ENCODE results near the gene VANGL2. TPM values are rescaled to one million over a fixed set of nuclear protein-coding genes. Genes with fewer than 3 reads are reported as not detected.

VANGL2 gene
- total RNA-seq, 1 experiment from 2014 or later: 3.4 TPM

GRCh38 chr1:160402001-160402795, 1.8 kb downstream of the VANGL2 start:
- H3K4me3 Mint-ChIP-seq (ENCODE audit: unreplicated experiment): no peak overlapping the region
- H3K36me3 ChIP-seq (ENCODE audit: control insufficient read depth, insufficient read depth, low read length): no peaks in the 10 kb centered on the region
- H3K9me3 Mint-ChIP-seq (ENCODE audit: unreplicated experiment): no peaks in the 10 kb centered on the region
- no peak for TF ChIP-seq CTCF (IDR thresholded peaks at IDR 0.05; ENCODE audit: insufficient read depth in 1 of 2, low read depth in 1 of 2, low read length in 1 of 2, severe bottlenecking in 1 of 2, unreplicated experiment in 1 of 2)
- peaks cover 8% of the 10 kb centered on the region; the same call in 1 of the 2 replicates for H3K4me1 ChIP-seq
- no peaks in the 10 kb centered on the region for H3K36me3 Mint-ChIP-seq (ENCODE audit: insufficient read depth, unreplicated experiment)
- no peaks in the 10 kb centered on the region for H3K9me3 ChIP-seq
- intact Hi-C loops (cut with micrococcal nuclease; ENCODE audit: unreplicated experiment): no loop called here
- no peak for DNase-seq
- H3K27me3 Mint-ChIP-seq (ENCODE audit: insufficient read depth, unreplicated experiment): peaks cover 6% of the 10 kb centered on the region
- peaks cover 6% of the 10 kb centered on the region for H3K4me1 Mint-ChIP-seq (ENCODE audit: low read depth, unreplicated experiment)
- no peak overlapping the region for H3K27ac Mint-ChIP-seq (ENCODE audit: unreplicated experiment)
- no peak overlapping the region for H3K4me3 ChIP-seq (ENCODE audit: low read depth, low read length)
- no TSS peak for BruUV-seq (replicated peaks)
- ChIA-PET CTCF (no interaction called here), POLR2A (no interaction called here)
- H3K27me3 ChIP-seq (replicated peaks; ENCODE audit: control insufficient read depth, insufficient read depth, low read length): no peaks in the 10 kb centered on the region

GRCh38 chr1:160403244-160403643, 2.9 kb downstream of the VANGL2 start:
- CTCF ChIA-PET: no interaction called here
- peaks cover 6% of the 10 kb centered on the region for H3K27me3 Mint-ChIP-seq (ENCODE audit: insufficient read depth, unreplicated experiment)
- no peak overlapping the region for H3K4me3 ChIP-seq (ENCODE audit: low read depth, low read length)
- H3K4me3 Mint-ChIP-seq (ENCODE audit: unreplicated experiment): no peak overlapping the region
- H3K9me3 Mint-ChIP-seq (ENCODE audit: unreplicated experiment): no peaks in the 10 kb centered on the region
- H3K9me3 ChIP-seq: no peaks in the 10 kb centered on the region
- no peak overlapping the region for H3K27ac Mint-ChIP-seq (ENCODE audit: unreplicated experiment)
- no peak for TF ChIP-seq CTCF (IDR thresholded peaks at IDR 0.05; ENCODE audit: insufficient read depth in 1 of 2, low read depth in 1 of 2, low read length in 1 of 2, severe bottlenecking in 1 of 2, unreplicated experiment in 1 of 2)
- H3K36me3 ChIP-seq (ENCODE audit: control insufficient read depth, insufficient read depth, low read length): no peaks in the 10 kb centered on the region
- no TSS peak for BruUV-seq (replicated peaks)
- peaks cover 13% of the 10 kb centered on the region for H3K4me1 Mint-ChIP-seq (ENCODE audit: low read depth, unreplicated experiment)
- H3K27me3 ChIP-seq (replicated peaks; ENCODE audit: control insufficient read depth, insufficient read depth, low read length): no peaks in the 10 kb centered on the region
- peaks cover 10% of the 10 kb centered on the region; the same call in 1 of the 2 replicates for H3K4me1 ChIP-seq
- DNase-seq: no peak
- H3K36me3 Mint-ChIP-seq (ENCODE audit: insufficient read depth, unreplicated experiment): no peaks in the 10 kb centered on the region
- POLR2A ChIA-PET: no interaction called here
- intact Hi-C loops (cut with micrococcal nuclease; ENCODE audit: unreplicated experiment): no loop called here

- BruUV-seq (replicated peaks): no TSS peak
- H3K27me3 ChIP-seq (replicated peaks; ENCODE audit: control insufficient read depth, insufficient read depth, low read length): no peaks in the 10 kb centered on the region
- no peaks in the 10 kb centered on the region for H3K9me3 Mint-ChIP-seq (ENCODE audit: unreplicated experiment)
- no peaks in the 10 kb centered on the region for H3K9me3 ChIP-seq
- no peak for TF ChIP-seq CTCF (IDR thresholded peaks at IDR 0.05; ENCODE audit: insufficient read depth in 1 of 2, low read depth in 1 of 2, low read length in 1 of 2, severe bottlenecking in 1 of 2, unreplicated experiment in 1 of 2)
- ChIA-PET CTCF (no interaction called here), POLR2A (no interaction called here)
- H3K4me1 ChIP-seq: peaks cover 10% of the 10 kb centered on the region; the same call in 1 of the 2 replicates
- intact Hi-C loops (cut with micrococcal nuclease; ENCODE audit: unreplicated experiment): no loop called here
- no peak overlapping the region for H3K4me3 Mint-ChIP-seq (ENCODE audit: unreplicated experiment)
- H3K27ac Mint-ChIP-seq (ENCODE audit: unreplicated experiment): no peak overlapping the region
- H3K4me1 Mint-ChIP-seq (ENCODE audit: low read depth, unreplicated experiment): peaks cover 14% of the 10 kb centered on the region
- no peak overlapping the region for H3K4me3 ChIP-seq (ENCODE audit: low read depth, low read length)
- H3K36me3 ChIP-seq (ENCODE audit: control insufficient read depth, insufficient read depth, low read length): no peaks in the 10 kb centered on the region
- H3K27me3 Mint-ChIP-seq (ENCODE audit: insufficient read depth, unreplicated experiment): peaks cover 6% of the 10 kb centered on the region
- no peaks in the 10 kb centered on the region for H3K36me3 Mint-ChIP-seq (ENCODE audit: insufficient read depth, unreplicated experiment)
- DNase-seq: no peak
Observed at GRCh38 chr1:160404094-160404493, 3.7 kb downstream of the VANGL2 start.

Data from Caco-2 (cell line).